ENCODE measurements around the gene DAGLB.

DAGLB gene

DNA sequence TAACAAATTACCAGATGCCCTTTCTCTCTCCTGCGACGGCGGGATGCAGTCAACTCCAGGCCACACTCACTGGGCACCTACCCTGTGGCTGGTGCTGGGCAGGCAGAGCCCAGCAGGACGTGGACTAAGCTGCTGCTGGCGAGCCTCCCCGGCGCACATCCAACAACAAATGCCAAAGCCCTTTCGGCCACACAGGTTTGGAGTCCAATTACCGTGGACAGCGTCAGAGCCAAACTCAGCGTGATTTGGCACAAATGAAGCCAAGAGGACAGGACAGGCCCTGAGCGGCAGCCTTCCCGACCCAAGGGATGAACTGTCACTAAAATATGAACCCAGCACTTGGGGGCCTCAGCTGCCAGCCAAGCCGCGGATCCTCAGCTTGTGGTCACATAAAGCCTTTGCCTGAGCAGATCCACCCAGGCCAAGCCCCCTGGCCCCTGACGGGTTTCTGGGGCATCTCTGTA is 28.4 kb downstream of the DAGLB start:
- no peak for DNase-seq (ENCODE audit: low read depth, low spot score)
- 0 out of 2 replicates have a peak, but pooled peaks cover 1% of the 10 kb centered on the region for H3K9me3 ChIP-seq (ENCODE audit: control insufficient read depth, insufficient read depth, low read length)
- H3K36me3 ChIP-seq (ENCODE audit: control insufficient read depth, insufficient read depth, low read length): peaks cover 44% of the 10 kb centered on the region
- H3K4me1 ChIP-seq (ENCODE audit: control insufficient read depth, insufficient read depth, low read length): 0 out of 2 replicates have a peak, but pooled peaks cover 2% of the 10 kb centered on the region
- no peak overlapping the region for H3K27ac ChIP-seq (ENCODE audit: low read length)
- no peaks in the 10 kb centered on the region for H3K27me3 ChIP-seq (ENCODE audit: control insufficient read depth, insufficient read depth, low read length)
- no peak overlapping the region for H3K4me3 ChIP-seq (ENCODE audit: low read length)
- WGBS (ENCODE audit: insufficient coverage, insufficient read length): no CpG with 5 or more reads among the region's 16 CpGs

DNA sequence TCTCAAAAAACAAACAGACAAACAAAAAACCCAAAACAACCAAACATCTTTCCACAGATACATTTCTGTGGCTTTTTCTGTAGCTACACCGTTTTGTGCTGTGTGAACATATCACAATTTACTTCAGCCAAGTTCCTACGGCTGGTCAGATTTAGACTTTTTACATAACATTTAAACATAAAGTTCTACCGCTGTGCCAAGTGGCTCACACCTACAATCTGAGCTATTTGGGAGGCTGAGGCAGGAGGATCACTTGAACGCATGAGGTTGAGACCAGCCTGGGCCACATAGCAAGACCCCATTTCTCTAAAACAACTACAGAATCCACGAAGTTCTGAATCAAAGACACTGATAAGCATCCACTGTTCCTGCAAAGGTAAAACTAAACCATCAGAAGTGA is 30.3 kb downstream of the DAGLB start:
- Histone ChIP-seq H3K27me3 (ENCODE audit: control insufficient read depth, insufficient read depth, low read length) (no peaks in the 10 kb centered on the region), H3K9me3 (ENCODE audit: control insufficient read depth, insufficient read depth, low read length) (0 out of 2 replicates have a peak, but pooled peaks cover 1% of the 10 kb centered on the region), H3K4me3 (ENCODE audit: low read length) (no peak overlapping the region), H3K36me3 (ENCODE audit: control insufficient read depth, insufficient read depth, low read length) (peaks cover 44% of the 10 kb centered on the region), H3K27ac (ENCODE audit: low read length) (no peak overlapping the region), H3K4me1 (ENCODE audit: control insufficient read depth, insufficient read depth, low read length) (0 out of 2 replicates have a peak, but pooled peaks cover 2% of the 10 kb centered on the region)
- no peak for DNase-seq (ENCODE audit: low read depth, low spot score)
- no CpG with 5 or more reads among the region's 5 CpGs for WGBS (ENCODE audit: insufficient coverage, insufficient read length)

DNA sequence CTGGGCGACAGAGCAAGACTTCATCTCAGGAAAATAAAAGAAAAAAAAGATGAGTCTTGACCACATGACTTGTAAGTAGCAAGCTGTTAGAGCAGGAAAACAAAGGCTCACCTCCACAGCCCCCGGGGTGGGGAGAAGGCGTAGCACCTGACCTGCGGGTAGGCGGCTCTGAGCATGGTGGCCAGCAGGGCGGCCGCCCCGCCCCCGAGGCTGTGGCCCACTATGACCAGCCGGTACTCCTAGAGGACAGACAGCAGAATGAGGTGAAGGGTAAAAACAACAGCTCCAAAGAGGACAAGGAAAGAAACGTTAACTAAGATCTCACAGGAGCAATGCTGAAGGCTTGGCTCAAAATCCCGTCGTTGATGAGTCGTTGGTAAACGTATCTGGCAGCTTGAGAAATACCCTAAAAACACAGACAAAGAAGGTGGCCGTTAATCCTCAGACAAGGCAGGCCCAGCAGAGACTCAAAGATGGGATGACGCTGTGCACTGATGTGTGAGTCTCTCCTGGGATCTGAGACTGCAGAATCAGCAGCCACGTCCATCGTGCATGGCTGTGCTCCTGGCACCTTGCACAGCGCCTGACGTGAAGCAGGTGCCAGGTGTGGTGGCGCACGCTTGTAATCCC is 31.1 kb downstream of the DAGLB start:
- Histone ChIP-seq H3K27me3 (ENCODE audit: control insufficient read depth, insufficient read depth, low read length) (no peaks in the 10 kb centered on the region), H3K4me3 (ENCODE audit: low read length) (no peak overlapping the region), H3K36me3 (ENCODE audit: control insufficient read depth, insufficient read depth, low read length) (peaks cover 37% of the 10 kb centered on the region), H3K4me1 (ENCODE audit: control insufficient read depth, insufficient read depth, low read length) (0 out of 2 replicates have a peak, but pooled peaks cover 2% of the 10 kb centered on the region), H3K9me3 (ENCODE audit: control insufficient read depth, insufficient read depth, low read length) (no peaks in the 10 kb centered on the region), H3K27ac (ENCODE audit: low read length) (no peak overlapping the region)
- no peak for DNase-seq (ENCODE audit: low read depth, low spot score)
- WGBS (ENCODE audit: insufficient coverage, insufficient read length): no CpG with 5 or more reads among the region's 23 CpGs

DNA sequence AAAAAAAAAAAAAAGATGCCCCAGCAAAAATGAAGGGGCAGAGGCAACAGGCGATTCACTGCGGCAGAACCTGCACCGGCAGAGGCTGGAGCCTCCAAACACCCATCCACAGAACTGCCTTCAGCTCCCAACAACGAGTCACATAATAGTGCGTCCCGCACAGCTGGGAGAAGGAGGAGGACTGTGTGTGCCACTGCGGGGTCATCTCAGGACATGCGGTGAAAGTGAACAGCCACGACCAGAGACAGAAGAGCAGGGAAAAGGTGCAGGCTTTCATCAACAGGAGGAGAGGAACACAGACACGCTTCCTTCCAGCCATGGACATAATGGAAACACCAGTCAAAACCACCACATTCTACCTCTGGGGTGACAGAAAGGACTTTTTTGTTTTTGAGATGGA is 34.1 kb downstream of the DAGLB start:
- no peak for DNase-seq (ENCODE audit: low read depth, low spot score)
- no CpG with 5 or more reads among the region's 10 CpGs for WGBS (ENCODE audit: insufficient coverage, insufficient read length)
- Histone ChIP-seq H3K4me3 (ENCODE audit: low read length) (no peak overlapping the region), H3K9me3 (ENCODE audit: control insufficient read depth, insufficient read depth, low read length) (no peaks in the 10 kb centered on the region), H3K4me1 (ENCODE audit: control insufficient read depth, insufficient read depth, low read length) (0 out of 2 replicates have a peak, but pooled peaks cover 2% of the 10 kb centered on the region), H3K27me3 (ENCODE audit: control insufficient read depth, insufficient read depth, low read length) (no peaks in the 10 kb centered on the region), H3K36me3 (ENCODE audit: control insufficient read depth, insufficient read depth, low read length) (peaks cover 42% of the 10 kb centered on the region), H3K27ac (ENCODE audit: low read length) (no peak overlapping the region)

DNA sequence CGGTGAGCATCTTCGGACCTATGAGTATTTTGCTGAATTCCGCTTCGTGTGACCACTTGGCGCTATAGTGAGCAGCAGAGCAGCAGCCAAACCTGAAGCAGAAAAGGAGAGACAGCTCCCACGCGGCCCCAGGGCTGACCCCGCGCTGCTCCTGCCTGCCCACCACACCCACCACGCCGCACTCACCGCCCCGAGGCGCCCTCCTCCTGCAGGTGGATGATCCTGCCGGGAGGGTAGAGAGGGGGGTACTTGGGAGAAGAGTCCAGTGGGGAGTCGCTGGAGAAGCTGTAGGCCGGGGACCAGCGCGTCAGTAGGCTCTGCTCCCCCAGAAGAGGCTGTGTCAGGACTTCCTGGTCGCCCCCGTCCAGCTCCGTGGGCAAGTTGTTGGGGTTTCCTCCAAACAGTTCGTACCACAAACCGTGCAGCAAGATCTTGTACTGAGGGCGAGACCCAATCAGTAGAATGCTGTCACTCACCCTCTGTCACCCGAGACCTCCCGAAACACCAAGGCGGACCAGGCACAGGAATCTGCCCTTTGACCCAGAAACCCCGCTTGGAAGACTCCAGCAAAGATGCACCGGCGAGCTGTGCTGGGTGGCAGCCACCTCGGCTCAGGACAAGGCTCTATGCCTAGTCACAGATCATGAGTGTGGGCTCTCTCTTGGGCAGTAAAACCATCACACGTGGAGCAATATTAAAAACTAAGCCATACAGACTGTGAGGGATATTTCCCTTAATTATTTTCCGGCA is 37.6 kb downstream of the DAGLB start:
- WGBS (ENCODE audit: insufficient coverage, insufficient read length): no CpG with 5 or more reads among the region's 34 CpGs
- DNase-seq (ENCODE audit: low read depth, low spot score): no peak
- H3K9me3 ChIP-seq (ENCODE audit: control insufficient read depth, insufficient read depth, low read length): no peaks in the 10 kb centered on the region
- no peaks in the 10 kb centered on the region for H3K27me3 ChIP-seq (ENCODE audit: control insufficient read depth, insufficient read depth, low read length)
- no peaks in the 10 kb centered on the region for H3K4me1 ChIP-seq (ENCODE audit: control insufficient read depth, insufficient read depth, low read length)
- H3K36me3 ChIP-seq (ENCODE audit: control insufficient read depth, insufficient read depth, low read length): peaks cover 36% of the 10 kb centered on the region
- H3K27ac ChIP-seq (ENCODE audit: low read length): no peak overlapping the region
- no peak overlapping the region for H3K4me3 ChIP-seq (ENCODE audit: low read length)

DNA sequence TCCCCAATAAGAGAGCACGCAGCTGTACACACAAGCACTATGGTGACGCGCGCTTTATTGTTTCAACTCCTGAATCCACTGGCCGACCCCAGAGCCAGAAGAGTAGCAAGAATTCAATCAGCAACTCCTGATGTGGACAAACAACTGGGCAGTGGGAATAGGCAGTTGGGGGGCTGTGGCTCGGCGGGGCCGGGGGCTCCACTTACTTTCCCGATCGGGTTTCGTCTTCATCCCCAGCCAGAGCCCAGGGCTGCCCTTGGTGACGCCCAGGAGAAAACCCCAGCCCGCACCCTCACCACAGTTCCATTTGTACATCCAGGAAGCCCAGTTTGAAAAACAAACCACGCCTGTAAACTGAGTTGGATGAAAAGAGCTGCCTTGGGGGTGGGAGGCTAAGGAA is 38.7 kb downstream of the DAGLB start:
- WGBS (ENCODE audit: insufficient coverage, insufficient read length): no CpG with 5 or more reads among the region's 14 CpGs
- no peaks in the 10 kb centered on the region for H3K9me3 ChIP-seq (ENCODE audit: control insufficient read depth, insufficient read depth, low read length)
- no peaks in the 10 kb centered on the region for H3K4me1 ChIP-seq (ENCODE audit: control insufficient read depth, insufficient read depth, low read length)
- DNase-seq (ENCODE audit: low read depth, low spot score): no peak
- H3K4me3 ChIP-seq (ENCODE audit: low read length): no peak overlapping the region
- no peaks in the 10 kb centered on the region for H3K27me3 ChIP-seq (ENCODE audit: control insufficient read depth, insufficient read depth, low read length)
- H3K36me3 ChIP-seq (ENCODE audit: control insufficient read depth, insufficient read depth, low read length): peaks cover 38% of the 10 kb centered on the region
- H3K27ac ChIP-seq (ENCODE audit: low read length): no peak overlapping the region

DNA sequence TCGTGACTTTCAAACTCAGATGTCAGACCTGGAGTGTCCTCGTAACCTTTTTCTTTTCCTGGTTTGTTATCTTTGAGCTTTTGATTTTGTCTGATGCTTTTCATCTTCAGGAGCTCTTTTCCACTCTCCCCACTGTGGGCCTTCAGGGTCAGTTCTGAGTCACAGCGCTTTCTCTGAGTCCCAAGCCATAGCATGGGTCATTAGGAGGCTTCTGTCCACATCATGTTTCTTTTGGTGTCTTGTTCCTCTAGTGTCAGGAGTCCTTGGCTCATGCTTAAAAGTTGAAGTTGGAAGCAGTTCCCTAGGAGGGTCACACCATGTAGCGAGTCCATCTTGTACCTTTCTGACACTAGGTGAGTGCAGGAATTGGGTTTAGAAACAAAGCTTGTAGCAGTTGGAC is 40.3 kb downstream of the DAGLB start:
- Histone ChIP-seq H3K4me3 (ENCODE audit: low read length) (no peak overlapping the region), H3K27ac (ENCODE audit: low read length) (no peak overlapping the region), H3K9me3 (ENCODE audit: control insufficient read depth, insufficient read depth, low read length) (no peaks in the 10 kb centered on the region), H3K4me1 (ENCODE audit: control insufficient read depth, insufficient read depth, low read length) (no peaks in the 10 kb centered on the region), H3K36me3 (ENCODE audit: control insufficient read depth, insufficient read depth, low read length) (peaks cover 29% of the 10 kb centered on the region), H3K27me3 (ENCODE audit: control insufficient read depth, insufficient read depth, low read length) (no peaks in the 10 kb centered on the region)
- WGBS (ENCODE audit: insufficient coverage, insufficient read length): no CpG with 5 or more reads among the region's 4 CpGs
- DNase-seq (ENCODE audit: low read depth, low spot score): no peak

DNA sequence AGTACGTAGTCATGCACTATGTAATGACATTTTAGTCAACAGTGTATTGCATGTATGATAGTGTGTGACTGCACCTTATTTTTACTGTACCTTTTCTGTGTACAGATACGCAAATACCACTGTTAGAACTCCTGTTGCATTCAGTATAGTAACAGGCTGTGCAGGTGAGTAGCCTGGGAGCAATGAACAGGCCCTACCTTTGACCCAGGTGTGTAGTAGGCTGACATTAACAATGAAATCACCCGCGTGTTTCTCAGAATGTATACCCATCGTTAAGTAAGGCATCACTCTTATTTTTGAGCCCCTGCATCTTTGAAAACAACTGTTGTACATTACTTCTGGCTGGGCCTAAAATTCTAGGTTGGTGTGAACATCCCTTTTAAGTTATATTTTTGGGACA is 41.6 kb downstream of the DAGLB start:
- no peak for DNase-seq (ENCODE audit: low read depth, low spot score)
- Histone ChIP-seq H3K27me3 (ENCODE audit: control insufficient read depth, insufficient read depth, low read length) (no peaks in the 10 kb centered on the region), H3K4me3 (ENCODE audit: low read length) (no peak overlapping the region), H3K36me3 (ENCODE audit: control insufficient read depth, insufficient read depth, low read length) (peaks cover 34% of the 10 kb centered on the region), H3K27ac (ENCODE audit: low read length) (no peak overlapping the region), H3K9me3 (ENCODE audit: control insufficient read depth, insufficient read depth, low read length) (no peaks in the 10 kb centered on the region), H3K4me1 (ENCODE audit: control insufficient read depth, insufficient read depth, low read length) (no peaks in the 10 kb centered on the region)
- no CpG with 5 or more reads among the region's 5 CpGs for WGBS (ENCODE audit: insufficient coverage, insufficient read length)

DNA sequence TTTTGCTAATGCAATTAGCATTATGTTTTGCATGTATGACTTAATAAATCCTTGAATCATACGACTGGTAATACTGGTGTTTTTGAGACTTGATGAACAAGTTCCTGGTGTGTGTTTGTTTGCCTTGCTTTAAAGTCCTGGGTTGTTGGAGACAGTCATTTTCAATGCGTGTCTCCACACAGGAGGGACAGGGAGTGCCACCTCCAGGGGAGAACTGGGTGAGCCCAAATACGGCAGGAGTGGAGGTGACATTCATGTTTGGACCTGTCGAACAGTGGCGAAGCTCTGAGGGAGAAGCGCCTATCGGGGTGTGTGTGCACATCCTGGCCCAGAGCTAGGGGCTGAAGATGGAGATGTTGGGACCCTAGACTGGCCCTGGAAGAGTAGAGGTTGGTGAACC is 43.8 kb downstream of the DAGLB start:
- Histone ChIP-seq H3K4me3 (ENCODE audit: low read length) (no peak overlapping the region), H3K27me3 (ENCODE audit: control insufficient read depth, insufficient read depth, low read length) (no peaks in the 10 kb centered on the region), H3K9me3 (ENCODE audit: control insufficient read depth, insufficient read depth, low read length) (no peaks in the 10 kb centered on the region), H3K4me1 (ENCODE audit: control insufficient read depth, insufficient read depth, low read length) (no peaks in the 10 kb centered on the region), H3K36me3 (ENCODE audit: control insufficient read depth, insufficient read depth, low read length) (peaks cover 18% of the 10 kb centered on the region), H3K27ac (ENCODE audit: low read length) (no peak overlapping the region)
- no peak for DNase-seq (ENCODE audit: low read depth, low spot score)
- WGBS (ENCODE audit: insufficient coverage, insufficient read length): no CpG with 5 or more reads among the region's 7 CpGs

DNA sequence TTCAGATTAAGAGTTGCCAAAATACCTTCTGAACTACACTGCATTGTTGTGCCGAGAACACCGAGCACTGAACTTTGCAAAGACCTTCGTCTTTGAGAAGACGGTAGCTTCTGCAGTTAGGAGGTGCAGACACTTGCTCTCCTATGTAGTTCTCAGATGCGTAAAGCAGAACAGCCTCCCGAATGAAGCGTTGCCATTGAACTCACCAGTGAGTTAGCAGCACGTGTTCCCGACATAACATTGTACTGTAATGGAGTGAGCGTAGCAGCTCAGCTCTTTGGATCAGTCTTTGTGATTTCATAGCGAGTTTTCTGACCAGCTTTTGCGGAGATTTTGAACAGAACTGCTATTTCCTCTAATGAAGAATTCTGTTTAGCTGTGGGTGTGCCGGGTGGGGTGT is 45.0 kb downstream of the DAGLB start:
- H3K9me3 ChIP-seq (ENCODE audit: control insufficient read depth, insufficient read depth, low read length): no peaks in the 10 kb centered on the region
- H3K27me3 ChIP-seq (ENCODE audit: control insufficient read depth, insufficient read depth, low read length): no peaks in the 10 kb centered on the region
- H3K4me1 ChIP-seq (ENCODE audit: control insufficient read depth, insufficient read depth, low read length): no peaks in the 10 kb centered on the region
- no peak overlapping the region for H3K4me3 ChIP-seq (ENCODE audit: low read length)
- no CpG with 5 or more reads among the region's 13 CpGs for WGBS (ENCODE audit: insufficient coverage, insufficient read length)
- DNase-seq (ENCODE audit: low read depth, low spot score): no peak
- H3K27ac ChIP-seq (ENCODE audit: low read length): no peak overlapping the region
- H3K36me3 ChIP-seq (ENCODE audit: control insufficient read depth, insufficient read depth, low read length): peaks cover 14% of the 10 kb centered on the region
